K562 (cell line): ENCODE results near the gene KNOP1. TPM values are rescaled to one million over a fixed set of nuclear protein-coding genes. Genes with fewer than 3 reads are reported as not detected.

ENCODE experiments used
- ATAC-seq: fragments of 200-7000 bp; cut with Tn5 transposase; 3 replicates; pipeline ENCODE4 v1.9.1; 2020; ENCODE audit warnings: moderate library complexity
- BruUV-seq: library from RNA; stranded (reverse); fragments of 400-500 nt; replicated peaks from 2 replicates; lab custom pipeline; 2021; lab: Mats Ljungman, UMichigan
- CTCF ChIA-PET: fragments of 300-600 bp; formaldehyde crosslinking; extraction: SDS; loops from one replicate; lab custom pipeline; 2021; ENCODE audit warnings: low intra/inter-chr PET ratio; lab: Yijun Ruan, JAX
- POLR2A ChIA-PET: fragments of 300-600, 350-650 bp; sonication (Branson Sonifier 250); formaldehyde crosslinking; extraction: SDS; loops from one replicate; lab custom pipeline; 2021; ENCODE audit warnings: antibody characterized with exemption, inconsistent platforms; lab: Yijun Ruan, JAX
- DNase-seq, 4 experiments: peaks; one replicate each; pipeline versions ENCODE4 v3.0.0 to v3.0.0-alpha.2; 2011 to 2018; ENCODE audit warnings: low spot score in 3 of 4, mixed read lengths in 3 of 4; ENCODE audit errors: extremely low read depth in 1 of 4
- FAIRE-seq: peaks from 2 replicates; lab custom pipeline; 2011; peaks lifted over from hg19 to GRCh38; lab: Jason Lieb, UNC
- H2AFZ ChIP-seq: 2 replicates; pipeline ENCODE4 v1.6.0; 2011; ENCODE audit warnings: low read depth, low read length, control low read depth, inconsistent platforms
- H3K27ac ChIP-seq: fragments of 200-600 bp; 3 replicates; pipeline ENCODE4 v1.8.0; 2011; ENCODE audit warnings: low read depth, mild to moderate bottlenecking, control low read depth, inconsistent platforms, low read length, moderate library complexity, mixed read lengths; ENCODE audit errors: extremely low read depth
- H3K27me3 ChIP-seq, 2 experiments: fragments of 300-600 bp in 1 of 2; 2 replicates in 1 of 2; 3 replicates in 1 of 2; pipeline versions ENCODE4 v1.6.0 to v1.8.0; 2011; ENCODE audit warnings: inconsistent platforms in 2 of 2, low read length in 2 of 2, mild to moderate bottlenecking in 1 of 2, mixed read lengths in 1 of 2, moderate library complexity in 1 of 2; ENCODE audit not compliant: control insufficient read depth in 2 of 2, insufficient read depth in 2 of 2
- H3K36me3 ChIP-seq: fragments of 300-600 bp; 3 replicates; pipeline ENCODE4 v1.8.0; 2011; ENCODE audit warnings: mild to moderate bottlenecking, low read length, inconsistent platforms; ENCODE audit not compliant: control insufficient read depth, insufficient read depth
- H3K4me1 ChIP-seq, 2 experiments: fragments of 200-600 bp in 1 of 2; replicated peaks in 1 of 2; 2 replicates in 1 of 2; 3 replicates in 1 of 2; pipeline versions ENCODE4 v1.5.1 to v1.8.0; 2011; ENCODE audit warnings: inconsistent platforms in 2 of 2, low read length in 2 of 2, mild to moderate bottlenecking in 1 of 2, mixed read lengths in 1 of 2, moderate library complexity in 1 of 2; ENCODE audit not compliant: control insufficient read depth in 2 of 2, insufficient read depth in 2 of 2
- H3K4me2 ChIP-seq: 2 replicates; pipeline ENCODE4 v1.6.1; 2011; ENCODE audit warnings: low read length, control low read depth, inconsistent platforms, mixed read lengths; ENCODE audit not compliant: insufficient read depth
- H3K4me3 ChIP-seq: fragments of 200-600 bp; sonication (generic), shearing (Covaris generic); 2 replicates; pipeline ENCODE4 v1.5.1; 2016; ENCODE audit warnings: control low read depth, inconsistent platforms
- H3K79me2 ChIP-seq: fragments of 200-600 bp; 3 replicates; pipeline ENCODE4 v1.8.0; 2011; ENCODE audit warnings: low read length, inconsistent platforms; ENCODE audit not compliant: control insufficient read depth, insufficient read depth
- H3K9ac ChIP-seq, 2 experiments: 2 replicates each; pipeline versions ENCODE4 v1.6.0 to v1.6.1; 2011; ENCODE audit warnings: low read depth in 2 of 2, low read length in 2 of 2, control low read depth in 1 of 2, inconsistent platforms in 1 of 2, mild to moderate bottlenecking in 1 of 2, mixed read lengths in 1 of 2; ENCODE audit not compliant: insufficient read depth in 1 of 2
- H3K9me1 ChIP-seq: one replicate; pipeline ENCODE4 v1.6.0; 2011; ENCODE audit warnings: inconsistent platforms, mild to moderate bottlenecking, low read length, moderate library complexity; ENCODE audit not compliant: control insufficient read depth, insufficient read depth
- H3K9me3 ChIP-seq: replicated peaks from 2 replicates; pipeline ENCODE4 v1.5.1; 2011; ENCODE audit warnings: low read depth, low read length, inconsistent platforms; ENCODE audit not compliant: control insufficient read depth, insufficient read depth
- H4K20me1 ChIP-seq: replicated peaks from 2 replicates; pipeline ENCODE4 v1.6.1; 2011; ENCODE audit warnings: low read length, inconsistent platforms, mixed read lengths; ENCODE audit not compliant: control insufficient read depth, insufficient read depth
- KAT2B ChIP-seq: IDR thresholded peaks from one replicate; pipeline ENCODE4 v1.6.1; 2012; ENCODE audit warnings: low read depth, mild to moderate bottlenecking, control low read depth, inconsistent platforms, low read length, moderate library complexity
- MEF2D ChIP-seq: conservative IDR thresholded peaks from 2 replicates; pipeline ENCODE4 v1.6.1; 2016; ENCODE audit warnings: low read depth, missing genetic modification characterization, missing compliant biosample characterization
- PHF8 ChIP-seq: fragments of 200-600 bp; sonication (generic); IDR thresholded peaks from 2 replicates; pipeline ENCODE4 v1.6.1; 2012; ENCODE audit warnings: mixed run types, mild to moderate bottlenecking, inconsistent platforms, low read length, moderate library complexity, borderline replicate concordance
- POLR2G ChIP-seq: fragments of 200-400 bp; formaldehyde crosslinking; IDR thresholded peaks from 2 replicates; pipeline ENCODE4 v1.6.1; 2017; ENCODE audit warnings: low read depth, mild to moderate bottlenecking, antibody characterized with exemption, low read length, moderate library complexity
- PRDM10 ChIP-seq: fragments of 450-650 bp; IDR thresholded peaks from 2 replicates; pipeline ENCODE4 v1.6.1; 2018; ENCODE audit not compliant: partially characterized antibody
- SPI1 ChIP-seq: IDR thresholded peaks from 2 replicates; pipeline ENCODE4 v1.6.1; 2011; ENCODE audit warnings: low read depth, low read length, control low read depth, borderline replicate concordance
- TFAP4 ChIP-seq: sonication (generic); formaldehyde crosslinking; IDR thresholded peaks from 2 replicates; pipeline ENCODE4 v1.8.0; 2022; ENCODE audit warnings: missing genetic modification reagents, mild to moderate bottlenecking, moderate library complexity, borderline replicate concordance
- ZBTB17 ChIP-seq: fragments of 450-650 bp; formaldehyde crosslinking; IDR thresholded peaks from 2 replicates; pipeline ENCODE4 v1.4.0; 2020; ENCODE audit warnings: mild to moderate bottlenecking
- ZNF75A ChIP-seq: fragments of 450-650 bp; formaldehyde crosslinking; IDR thresholded peaks from 2 replicates; pipeline ENCODE4 v1.4.0; 2020; ENCODE audit warnings: mild to moderate bottlenecking
- WGBS: fragments of 100-300 bp; shearing (Covaris generic); methylation state at CpG from one replicate; pipeline ENCODE4 v1.1.6; 2016; ENCODE audit warnings: low coverage, mixed read lengths; ENCODE audit not compliant: insufficient coverage; ENCODE audit errors: missing lambda C conversion rate; 5-methylcytosine and 5-hydroxymethylcytosine counted together
- in situ Hi-C: fragments of 300-500 bp; cut with MboI; formaldehyde crosslinking; loops from 4 replicates; pipeline ENCODE4 v1.15.0; 2018; ENCODE audit warnings: inconsistent platforms, mixed read lengths
- intact Hi-C: fragments of 100-400 bp; cut with micrococcal nuclease; formaldehyde crosslinking; loops from 2 replicates; pipeline ENCODE4 v1.14.2; 2022
- polyA plus RNA-seq, 8 experiments: library from polyadenylated mRNA; depleted of rRNA in 4 of 8; stranded (reverse) in 5 of 8; unstranded in 3 of 8; fragments of >200 nt; fragmentation: Nextera tagmentation in 2 of 8; fragmentation: Illumina TruSeq in 1 of 8; extraction: Ambion mirVana in 2 of 8; extraction: Trizol in 1 of 8; gene quantifications; 2 replicates each; pipeline versions ENCODE4 v1.2.1 to v1.2.3, GENCODE V29; 2011 to 2014; ENCODE audit warnings: inconsistent platforms in 1 of 8, missing spikeins in 1 of 8
- total RNA-seq, 7 experiments: library from RNA; depleted of rRNA in 6 of 7; stranded (reverse); fragments of >200 nt in 6 of 7; fragmentation: Illumina TruSeq in 2 of 7; extraction: Trizol in 2 of 7; gene quantifications; 2 replicates each; pipeline versions ENCODE4 v1.2.1 to v1.2.3, GENCODE V29; 2011 to 2021; ENCODE audit warnings: low replicate concordance in 1 of 7

KNOP1 gene
- total and polyA plus RNA-seq, 9 of the 15 experiments (the other 6 are each of a cell fraction or from before 2014, with no cell fraction given) = 22.4 to 57.6 (median 39.3) TPM

- ChIA-PET CTCF (no interaction called here), POLR2A (interaction anchor here (0.9 kb wide), 1 partner anchor 8 kb away, joined by 3 read pairs; no protein-coding TSS in a partner anchor)
- no peaks in the 10 kb centered on the region for H3K36me3 ChIP-seq
- no TSS peak for BruUV-seq
- no peaks in the 10 kb centered on the region for H3K27me3 ChIP-seq
- TF ChIP-seq ZBTB17 = no peak
- TF ChIP-seq PHF8 = no peak
- TF ChIP-seq KAT2B = no peak
- intact Hi-C loops = no loop called here
- no peak overlapping the region for H3K4me2 ChIP-seq
- H4K20me1 ChIP-seq = no peaks in the 10 kb centered on the region
- H3K79me2 ChIP-seq = no peaks in the 10 kb centered on the region
- no peak for ATAC-seq
- H3K27ac ChIP-seq = no peak overlapping the region
- in situ Hi-C loops = no loop called here
- no peak for DNase-seq
- no peaks in the 10 kb centered on the region for H3K9me3 ChIP-seq
- H3K9ac ChIP-seq = no peak overlapping the region
- H3K9me1 ChIP-seq = no peaks in the 10 kb centered on the region
- H3K4me1 ChIP-seq = peaks cover under 1 to 4% of the 10 kb centered on the region in 2 experiments; a peak in 3 of 5 replicates
- H3K4me3 ChIP-seq = no peak overlapping the region
- H2AFZ ChIP-seq = no peak overlapping the region
- WGBS = 50% methylated on average over 1 of the region's 1 CpG
- FAIRE-seq = no peak
Measured at GRCh38 chr16:19741354-19741753, 23.3 kb upstream of the KNOP1 start.

- BruUV-seq = no TSS peak
- in situ Hi-C loops = no loop called here
- Histone ChIP-seq H3K79me2 (no peaks in the 10 kb centered on the region), H2AFZ (no peak overlapping the region)
- TF ChIP-seq ZNF75A (no peak), TFAP4 (CRISPR knock-in tag) (no peak), POLR2G (no peak), MEF2D (tag) (no peak), PRDM10 (peak; percentile 78), SPI1 (no peak)
- TF ChIP-seq, all 486 proteins: peak for 1
- Histone ChIP-seq H3K4me3 (no peak overlapping the region), H3K4me1 (no peaks in the 10 kb centered on the region), H3K4me2 (no peak overlapping the region), H3K9ac (no peak overlapping the region), H3K9me3 (no peaks in the 10 kb centered on the region), H3K9me1 (no peaks in the 10 kb centered on the region), H3K36me3 (no peaks in the 10 kb centered on the region), H3K27me3 (no peaks in the 10 kb centered on the region), H3K27ac (no peak overlapping the region), H4K20me1 (no peaks in the 10 kb centered on the region)
- ATAC-seq (no peak), DNase-seq (no peak), FAIRE-seq (no peak)
- ChIA-PET POLR2A (interaction anchor here (0.9 to 1.4 kb wide), 3 partner anchors 11 to 18 kb away, joined by 3 read pairs; no protein-coding TSS in a partner anchor), CTCF (no interaction called here)
- WGBS = 36% methylated on average over 9 of the region's 12 CpGs
- intact Hi-C loops = no loop called here
Measured at GRCh38 chr16:19737306-19738038, 19.4 kb upstream of the KNOP1 start.
